ENCODE data around the gene SMOC1. TPM values are rescaled to one million over a fixed set of nuclear protein-coding genes. Genes with fewer than 3 reads are reported as not detected.

SMOC1 gene
- total and polyA plus RNA-seq, 9 donors, result 2.1 to 5.9 (median 4.5) TPM

DNA sequence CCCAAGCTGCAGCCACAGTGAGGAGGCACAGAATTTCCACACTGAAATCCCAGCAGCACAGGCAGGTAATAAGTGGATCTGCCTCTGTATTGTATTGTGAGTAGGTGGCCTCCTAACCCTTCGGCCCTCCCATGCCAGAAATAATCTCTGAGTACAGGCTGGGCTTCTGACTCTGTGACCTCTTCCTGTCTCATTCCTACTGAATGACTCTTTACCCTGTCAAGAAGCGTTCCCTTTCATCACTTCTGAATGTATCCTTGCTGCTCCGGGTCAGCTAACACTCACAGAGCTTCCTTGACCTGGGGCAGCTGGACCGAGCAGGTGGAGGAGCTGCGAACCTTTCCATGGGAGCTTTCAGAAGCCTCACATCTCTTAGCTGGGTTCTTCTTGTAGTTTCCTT is 190.0 kb downstream of the SMOC1 start:
- 73% methylated on average over 5 of the region's 5 CpGs for WGBS (ENCODE audit: insufficient coverage)
- Histone ChIP-seq H3K27me3 (ENCODE audit: control insufficient read depth, insufficient read depth, low read length) (peaks cover 4% of the 10 kb centered on the region), H3K4me3 (ENCODE audit: low read length) (no peak overlapping the region), H3K9me3 (replicated peaks; ENCODE audit: control insufficient read depth, low read depth, low read length) (no peaks in the 10 kb centered on the region), H3K36me3 (ENCODE audit: control insufficient read depth, insufficient read depth, low read length) (no peaks in the 10 kb centered on the region), H3K27ac (ENCODE audit: low read length) (no peak overlapping the region), H3K4me1 (ENCODE audit: control insufficient read depth, insufficient read depth, low read length) (no peaks in the 10 kb centered on the region)
- no peak for DNase-seq

GRCh38 chr14:70073924-70074566 is 194.8 kb downstream of the SMOC1 start:
- H3K36me3 ChIP-seq (ENCODE audit: control insufficient read depth, insufficient read depth, low read length), result no peaks in the 10 kb centered on the region
- no peaks in the 10 kb centered on the region for H3K9me3 ChIP-seq (replicated peaks; ENCODE audit: control insufficient read depth, low read depth, low read length)
- H3K27me3 ChIP-seq (ENCODE audit: control insufficient read depth, insufficient read depth, low read length), result no peaks in the 10 kb centered on the region
- no peaks in the 10 kb centered on the region for H3K4me1 ChIP-seq (ENCODE audit: control insufficient read depth, insufficient read depth, low read length)
- no peak overlapping the region for H3K27ac ChIP-seq (ENCODE audit: low read length)
- no peak overlapping the region for H3K4me3 ChIP-seq (ENCODE audit: low read length)
- DNase-seq, result peak; percentile 20
- 33% methylated on average over 1 of the region's 3 CpGs for WGBS (ENCODE audit: insufficient coverage)

DNA sequence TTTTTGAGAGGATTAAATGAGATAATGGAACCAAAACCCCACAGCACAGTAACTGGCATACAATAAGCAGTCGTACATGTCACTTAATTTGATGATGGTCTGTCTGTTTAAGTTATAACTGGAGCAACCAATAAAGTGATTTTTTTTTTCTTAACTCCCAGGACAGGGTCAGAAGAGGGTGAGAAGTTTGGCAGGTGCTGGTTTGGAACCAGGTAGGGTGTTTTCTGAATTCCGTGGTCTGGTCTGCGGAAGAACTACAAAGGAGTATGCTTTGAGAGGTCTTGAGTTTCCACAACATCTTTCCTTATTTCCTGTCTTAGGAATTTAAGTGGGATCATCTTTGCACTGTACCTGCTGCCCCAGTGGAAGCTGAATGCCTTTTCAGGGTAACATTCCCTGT is 197.8 kb downstream of the SMOC1 start:
- Histone ChIP-seq H3K27ac (ENCODE audit: low read length) (no peak overlapping the region), H3K36me3 (ENCODE audit: control insufficient read depth, insufficient read depth, low read length) (no peaks in the 10 kb centered on the region), H3K4me3 (ENCODE audit: low read length) (no peak overlapping the region), H3K9me3 (replicated peaks; ENCODE audit: control insufficient read depth, low read depth, low read length) (no peaks in the 10 kb centered on the region), H3K4me1 (ENCODE audit: control insufficient read depth, insufficient read depth, low read length) (no peaks in the 10 kb centered on the region), H3K27me3 (ENCODE audit: control insufficient read depth, insufficient read depth, low read length) (no peaks in the 10 kb centered on the region)
- no CpG with 5 or more reads among the region's 3 CpGs for WGBS (ENCODE audit: insufficient coverage)
- DNase-seq, result no peak

- Histone ChIP-seq H3K4me3 (ENCODE audit: low read length) (no peak overlapping the region), H3K27me3 (ENCODE audit: control insufficient read depth, insufficient read depth, low read length) (no peaks in the 10 kb centered on the region), H3K4me1 (ENCODE audit: control insufficient read depth, insufficient read depth, low read length) (no peaks in the 10 kb centered on the region), H3K36me3 (ENCODE audit: control insufficient read depth, insufficient read depth, low read length) (no peaks in the 10 kb centered on the region), H3K9me3 (replicated peaks; ENCODE audit: control insufficient read depth, low read depth, low read length) (no peaks in the 10 kb centered on the region), H3K27ac (ENCODE audit: low read length) (no peak overlapping the region)
- no peak for DNase-seq
- 48% methylated on average over 1 of the region's 2 CpGs for WGBS (ENCODE audit: insufficient coverage)
These were observed 198.5 kb downstream of the SMOC1 start for GRCh38 chr14:70077720-70078119.

DNA sequence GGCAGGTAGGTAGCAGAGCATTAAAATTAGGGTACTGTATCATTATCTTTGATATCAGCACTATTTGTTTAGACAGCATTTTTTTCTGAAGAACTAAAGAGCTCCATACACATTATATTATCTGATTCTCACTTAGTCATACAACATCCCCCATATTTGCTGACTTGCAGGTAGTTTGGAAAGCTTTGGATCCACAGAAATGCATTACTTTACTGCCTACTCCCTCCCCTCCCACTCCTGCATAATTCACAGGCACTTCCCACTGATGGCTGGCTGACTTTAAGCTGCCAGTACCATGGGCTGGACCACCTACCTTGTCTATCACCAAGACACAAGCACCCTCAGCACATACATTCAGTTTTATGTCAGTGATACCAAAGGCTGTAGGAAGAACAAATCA is 199.1 kb downstream of the SMOC1 start:
- no peak for DNase-seq
- H3K4me3 ChIP-seq (ENCODE audit: low read length), result no peak overlapping the region
- H3K27me3 ChIP-seq (ENCODE audit: control insufficient read depth, insufficient read depth, low read length), result no peaks in the 10 kb centered on the region
- no peaks in the 10 kb centered on the region for H3K36me3 ChIP-seq (ENCODE audit: control insufficient read depth, insufficient read depth, low read length)
- no peak overlapping the region for H3K27ac ChIP-seq (ENCODE audit: low read length)
- no peaks in the 10 kb centered on the region for H3K9me3 ChIP-seq (replicated peaks; ENCODE audit: control insufficient read depth, low read depth, low read length)
- no peaks in the 10 kb centered on the region for H3K4me1 ChIP-seq (ENCODE audit: control insufficient read depth, insufficient read depth, low read length)

DNA sequence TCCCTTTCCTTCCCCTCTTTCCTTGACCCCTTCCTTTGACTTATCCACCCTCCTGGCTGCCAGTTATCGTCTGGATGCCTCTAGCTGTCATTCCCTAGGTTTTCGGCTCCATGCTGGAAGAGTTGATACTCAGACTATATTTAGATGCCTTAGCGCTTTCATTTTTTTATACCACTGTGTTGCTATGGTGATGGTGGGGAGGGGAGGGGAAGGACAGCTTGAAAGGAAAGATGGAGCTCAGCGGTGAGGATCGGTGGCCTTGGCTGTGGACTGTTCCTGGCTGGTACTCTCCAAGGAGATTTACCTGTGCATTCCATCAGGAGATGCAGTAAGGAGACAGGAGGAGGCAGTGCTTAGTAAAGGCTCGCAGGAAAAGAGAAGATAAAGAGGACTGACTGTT is 200.9 kb downstream of the SMOC1 start:
- Histone ChIP-seq H3K4me1 (ENCODE audit: control insufficient read depth, insufficient read depth, low read length) (no peaks in the 10 kb centered on the region), H3K27ac (ENCODE audit: low read length) (no peak overlapping the region), H3K9me3 (replicated peaks; ENCODE audit: control insufficient read depth, low read depth, low read length) (no peaks in the 10 kb centered on the region), H3K4me3 (ENCODE audit: low read length) (no peak overlapping the region), H3K36me3 (ENCODE audit: control insufficient read depth, insufficient read depth, low read length) (no peaks in the 10 kb centered on the region), H3K27me3 (ENCODE audit: control insufficient read depth, insufficient read depth, low read length) (no peaks in the 10 kb centered on the region)
- 79% methylated on average over 3 of the region's 6 CpGs for WGBS (ENCODE audit: insufficient coverage)
- no peak for DNase-seq

Other genes with a start within 250 kb of the SMOC1 start
- 145 TPM for gene SRSF5, start 112.3 kb upstream of the SMOC1 start, total RNA-seq
- 100 to 1,000 TPM; 245 to 308 (median 266) TPM for gene SRSF5, start 112.3 kb upstream of the SMOC1 start, polyA plus RNA-seq (ENCODE audit: insufficient read depth in 1 of 8, insufficient read length in 8 of 8, low replicate concordance in 1 of 8)
- not detected for gene SLC10A1, start 82.2 kb upstream of the SMOC1 start, total RNA-seq
- under 1 TPM in 2 of 8 donors, not detected in 6; 0.06 to 0.09 TPM for gene SLC10A1, start 82.2 kb upstream of the SMOC1 start, polyA plus RNA-seq (ENCODE audit: insufficient read depth in 1 of 8, insufficient read length in 8 of 8, low replicate concordance in 1 of 8)

Data from muscle of leg (tissue), 11 donors.